ENCODE data around the gene C8A.

Gene C8A

GRCh38 chr1:56897150-56898004 is 42.8 kb downstream of the C8A start:
- Histone ChIP-seq H3K9ac (ENCODE audit: low read depth, low read length) (no peak overlapping the region), H3K36me3 (ENCODE audit: insufficient read depth, low read length) (no peaks in the 10 kb centered on the region), H3K9me3 (replicated peaks; ENCODE audit: low read length) (no peaks in the 10 kb centered on the region), H3K4me1 (ENCODE audit: control insufficient read depth, insufficient read depth, low read length) (no peaks in the 10 kb centered on the region), H3K4me3 (ENCODE audit: low read length) (no peak overlapping the region), H3K4me2 (ENCODE audit: low read length) (no peak overlapping the region), H3K27me3 (ENCODE audit: control insufficient read depth, insufficient read depth, low read length) (no peaks in the 10 kb centered on the region)

- no peaks in the 10 kb centered on the region for H3K36me3 ChIP-seq (ENCODE audit: insufficient read depth, low read length)
- no peaks in the 10 kb centered on the region for H3K9me3 ChIP-seq (replicated peaks; ENCODE audit: low read length)
- no peaks in the 10 kb centered on the region for H3K4me1 ChIP-seq (ENCODE audit: control insufficient read depth, insufficient read depth, low read length)
- H3K27me3 ChIP-seq (ENCODE audit: control insufficient read depth, insufficient read depth, low read length), result no peaks in the 10 kb centered on the region
- H3K4me2 ChIP-seq (ENCODE audit: low read length), result no peak overlapping the region
- H3K9ac ChIP-seq (ENCODE audit: low read depth, low read length), result no peak overlapping the region
- H3K4me3 ChIP-seq (ENCODE audit: low read length), result no peak overlapping the region
These were observed 43.4 kb downstream of the C8A start for GRCh38 chr1:56898005-56898373.

- Histone ChIP-seq H3K9ac (ENCODE audit: low read depth, low read length) (no peak overlapping the region), H3K4me1 (ENCODE audit: control insufficient read depth, insufficient read depth, low read length) (no peaks in the 10 kb centered on the region)
These were observed 44.3 kb downstream of the C8A start for GRCh38 chr1:56898879-56899278.

GRCh38 chr1:56901716-56902115 is 47.1 kb downstream of the C8A start:
- Histone ChIP-seq H3K4me2 (ENCODE audit: low read length) (no peak overlapping the region), H3K36me3 (ENCODE audit: insufficient read depth, low read length) (no peaks in the 10 kb centered on the region), H3K9me3 (replicated peaks; ENCODE audit: low read length) (no peaks in the 10 kb centered on the region), H3K4me3 (ENCODE audit: low read length) (no peak overlapping the region), H3K4me1 (ENCODE audit: control insufficient read depth, insufficient read depth, low read length) (no peaks in the 10 kb centered on the region), H3K9ac (ENCODE audit: low read depth, low read length) (no peak overlapping the region), H3K27me3 (ENCODE audit: control insufficient read depth, insufficient read depth, low read length) (no peaks in the 10 kb centered on the region)

More at GRCh38 chr1:56898879-56899278, 44.3 kb downstream of the C8A start:
- no peak overlapping the region for H3K4me2 ChIP-seq (ENCODE audit: low read length)
- no peak overlapping the region for H3K4me3 ChIP-seq (ENCODE audit: low read length)
- H3K36me3 ChIP-seq (ENCODE audit: insufficient read depth, low read length), result no peaks in the 10 kb centered on the region
- no peaks in the 10 kb centered on the region for H3K9me3 ChIP-seq (replicated peaks; ENCODE audit: low read length)
- no peaks in the 10 kb centered on the region for H3K27me3 ChIP-seq (ENCODE audit: control insufficient read depth, insufficient read depth, low read length)

- Histone ChIP-seq H3K9me3 (replicated peaks; ENCODE audit: low read length) (no peaks in the 10 kb centered on the region), H3K4me1 (ENCODE audit: control insufficient read depth, insufficient read depth, low read length) (no peaks in the 10 kb centered on the region), H3K4me2 (ENCODE audit: low read length) (no peak overlapping the region), H3K27me3 (ENCODE audit: control insufficient read depth, insufficient read depth, low read length) (no peaks in the 10 kb centered on the region), H3K36me3 (ENCODE audit: insufficient read depth, low read length) (no peaks in the 10 kb centered on the region), H3K4me3 (ENCODE audit: low read length) (no peak overlapping the region), H3K9ac (ENCODE audit: low read depth, low read length) (no peak overlapping the region)
These were observed 49.2 kb downstream of the C8A start for GRCh38 chr1:56903778-56904177.

- H3K9me3 ChIP-seq (replicated peaks; ENCODE audit: low read length), result no peaks in the 10 kb centered on the region
- H3K27me3 ChIP-seq (ENCODE audit: control insufficient read depth, insufficient read depth, low read length), result no peaks in the 10 kb centered on the region
- no peak overlapping the region for H3K4me3 ChIP-seq (ENCODE audit: low read length)
- no peak overlapping the region for H3K9ac ChIP-seq (ENCODE audit: low read depth, low read length)
- H3K4me2 ChIP-seq (ENCODE audit: low read length), result no peak overlapping the region
- no peaks in the 10 kb centered on the region for H3K36me3 ChIP-seq (ENCODE audit: insufficient read depth, low read length)
- H3K4me1 ChIP-seq (ENCODE audit: control insufficient read depth, insufficient read depth, low read length), result no peaks in the 10 kb centered on the region
These were observed 50.2 kb downstream of the C8A start for GRCh38 chr1:56904663-56905397.

- no peaks in the 10 kb centered on the region for H3K36me3 ChIP-seq (ENCODE audit: insufficient read depth, low read length)
- H3K4me1 ChIP-seq (ENCODE audit: control insufficient read depth, insufficient read depth, low read length), result no peaks in the 10 kb centered on the region
- H3K9ac ChIP-seq (ENCODE audit: low read depth, low read length), result no peak overlapping the region
- H3K9me3 ChIP-seq (replicated peaks; ENCODE audit: low read length), result no peaks in the 10 kb centered on the region
- H3K4me2 ChIP-seq (ENCODE audit: low read length), result no peak overlapping the region
- no peaks in the 10 kb centered on the region for H3K27me3 ChIP-seq (ENCODE audit: control insufficient read depth, insufficient read depth, low read length)
- H3K4me3 ChIP-seq (ENCODE audit: low read length), result no peak overlapping the region
These were observed 51.1 kb downstream of the C8A start for GRCh38 chr1:56905667-56906066.

GRCh38 chr1:56908619-56909221 is 54.1 kb downstream of the C8A start:
- H3K27me3 ChIP-seq (ENCODE audit: control insufficient read depth, insufficient read depth, low read length), result no peaks in the 10 kb centered on the region
- no peak overlapping the region for H3K4me2 ChIP-seq (ENCODE audit: low read length)
- no peaks in the 10 kb centered on the region for H3K4me1 ChIP-seq (ENCODE audit: control insufficient read depth, insufficient read depth, low read length)
- no peak overlapping the region for H3K4me3 ChIP-seq (ENCODE audit: low read length)
- no peaks in the 10 kb centered on the region for H3K9me3 ChIP-seq (replicated peaks; ENCODE audit: low read length)
- H3K36me3 ChIP-seq (ENCODE audit: insufficient read depth, low read length), result no peaks in the 10 kb centered on the region
- no peak overlapping the region for H3K9ac ChIP-seq (ENCODE audit: low read depth, low read length)

GRCh38 chr1:56910441-56910985 is 55.9 kb downstream of the C8A start:
- Histone ChIP-seq H3K9ac (ENCODE audit: low read depth, low read length) (no peak overlapping the region), H3K36me3 (ENCODE audit: insufficient read depth, low read length) (no peaks in the 10 kb centered on the region), H3K27me3 (ENCODE audit: control insufficient read depth, insufficient read depth, low read length) (no peaks in the 10 kb centered on the region), H3K4me1 (ENCODE audit: control insufficient read depth, insufficient read depth, low read length) (no peaks in the 10 kb centered on the region), H3K4me3 (ENCODE audit: low read length) (no peak overlapping the region), H3K4me2 (ENCODE audit: low read length) (no peak overlapping the region), H3K9me3 (replicated peaks; ENCODE audit: low read length) (no peaks in the 10 kb centered on the region)

GRCh38 chr1:56911098-56911938 is 56.7 kb downstream of the C8A start:
- H3K4me2 ChIP-seq (ENCODE audit: low read length), result no peak overlapping the region
- H3K4me3 ChIP-seq (ENCODE audit: low read length), result no peak overlapping the region
- H3K36me3 ChIP-seq (ENCODE audit: insufficient read depth, low read length), result no peaks in the 10 kb centered on the region
- H3K27me3 ChIP-seq (ENCODE audit: control insufficient read depth, insufficient read depth, low read length), result no peaks in the 10 kb centered on the region
- H3K9me3 ChIP-seq (replicated peaks; ENCODE audit: low read length), result no peaks in the 10 kb centered on the region
- no peaks in the 10 kb centered on the region for H3K4me1 ChIP-seq (ENCODE audit: control insufficient read depth, insufficient read depth, low read length)
- H3K9ac ChIP-seq (ENCODE audit: low read depth, low read length), result no peak overlapping the region

- Histone ChIP-seq H3K4me3 (ENCODE audit: low read length) (no peak overlapping the region), H3K27me3 (ENCODE audit: control insufficient read depth, insufficient read depth, low read length) (no peaks in the 10 kb centered on the region), H3K36me3 (ENCODE audit: insufficient read depth, low read length) (no peaks in the 10 kb centered on the region), H3K9ac (ENCODE audit: low read depth, low read length) (no peak overlapping the region), H3K4me1 (ENCODE audit: control insufficient read depth, insufficient read depth, low read length) (no peaks in the 10 kb centered on the region), H3K4me2 (ENCODE audit: low read length) (no peak overlapping the region), H3K9me3 (replicated peaks; ENCODE audit: low read length) (no peaks in the 10 kb centered on the region)
These were observed 57.7 kb downstream of the C8A start for GRCh38 chr1:56912325-56912724.
